T-helper 1 cell treated with Interleukin-12 subunit alpha and Interleukin-12 subunit beta and Interleukin-4 antibody, amounts not matched to agents 30 ng/mL and 1 ng/mL, for 36 hours (primary cell): ENCODE data around the gene AGTRAP. TPM values are rescaled to one million over a fixed set of nuclear protein-coding genes. Genes with fewer than 3 reads are reported as not detected.

Experiments used
- intact Hi-C: fragments of 100-400 bp; cut with micrococcal nuclease; formaldehyde crosslinking; loops from one replicate; pipeline ENCODE4 v1.15.1; 2024
- total RNA-seq: library from RNA; stranded (reverse); gene quantifications from 2 replicates; pipeline ENCODE4 v1.2.3, GENCODE V29; 2022

Gene AGTRAP
- total RNA-seq, 1 donor from 2014 or later: 49.4 TPM

DNA sequence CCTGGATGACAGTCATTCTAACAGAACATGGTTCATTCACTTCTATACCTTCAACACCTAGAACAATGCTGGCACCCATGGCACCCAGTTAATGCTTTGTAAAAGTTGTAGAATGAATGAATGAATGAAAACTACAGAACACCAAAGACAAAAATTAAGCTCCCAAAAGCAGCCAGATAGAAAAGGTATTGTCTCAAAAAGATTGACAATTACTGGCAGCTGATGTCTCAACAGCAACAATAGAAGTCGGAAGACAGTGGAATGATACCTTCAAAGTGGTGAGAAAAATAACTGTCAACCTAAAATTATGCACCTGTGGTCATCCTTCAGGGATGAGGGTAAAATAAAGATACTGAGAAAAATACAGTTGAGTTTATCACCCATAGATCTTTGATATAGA is 21.1 kb downstream of the AGTRAP start:
- intact Hi-C loops: no loop called here

DNA sequence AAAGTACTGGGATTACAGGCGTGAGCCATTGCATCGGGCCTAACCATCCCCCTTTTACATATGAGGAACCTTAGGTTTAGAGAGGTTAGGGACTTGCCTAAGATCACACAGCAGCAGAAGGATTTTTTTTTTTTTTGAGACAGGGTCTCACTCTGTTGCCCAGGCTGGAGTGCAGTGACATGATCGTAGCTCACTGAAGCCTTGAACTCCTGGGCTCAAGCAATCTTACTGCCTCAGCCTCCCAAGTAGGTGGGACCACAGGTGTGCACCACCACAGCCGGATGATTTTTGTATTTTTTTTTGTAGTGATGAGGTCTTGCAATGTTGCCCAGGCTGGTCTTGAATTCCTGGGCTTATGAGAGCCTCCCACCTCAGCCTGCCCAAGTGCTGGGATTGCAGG is 23.9 kb downstream of the AGTRAP start:
- intact Hi-C loops: no loop called here

DNA sequence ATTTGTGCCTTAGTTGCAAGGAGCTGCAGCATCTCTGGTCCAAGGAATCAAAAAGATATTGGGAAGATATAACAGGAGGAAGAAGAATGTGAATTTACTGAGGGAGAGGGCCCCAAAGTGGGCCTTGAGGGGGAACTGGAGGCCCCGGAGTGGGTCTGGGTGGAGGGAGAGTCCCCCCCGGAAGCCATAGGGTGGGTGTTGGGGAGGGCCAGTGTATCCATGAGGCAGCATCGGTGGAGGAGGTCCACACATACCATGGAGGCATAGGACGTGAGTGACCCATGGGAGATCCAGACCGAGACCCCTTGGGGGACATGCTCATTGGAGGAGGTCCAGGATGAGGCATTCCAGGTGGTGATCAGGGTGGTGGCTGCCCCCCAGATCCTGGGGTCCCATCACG is 25.3 kb downstream of the AGTRAP start:
- intact Hi-C loops: no loop called here

DNA sequence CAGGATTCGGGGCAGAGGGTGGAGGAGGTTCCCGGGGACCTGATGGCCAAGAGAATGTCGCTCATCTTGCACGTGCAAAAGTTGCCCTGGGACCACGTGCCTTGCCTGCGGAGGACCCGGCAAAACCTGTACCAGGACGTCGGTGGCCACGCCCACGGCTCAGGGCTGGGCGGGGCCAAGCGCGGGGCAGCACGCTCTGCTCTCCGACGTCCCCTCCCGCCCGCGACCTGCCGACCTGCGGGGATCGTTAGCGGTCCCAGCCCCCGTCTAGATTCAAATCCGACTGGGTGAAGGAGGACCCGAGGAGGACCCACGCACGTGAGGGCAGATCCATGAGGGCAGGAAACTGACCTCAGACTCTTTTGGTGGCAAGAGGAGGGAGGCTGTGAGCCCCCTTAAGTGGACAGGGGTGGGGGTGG is 26.1 kb downstream of the AGTRAP start, which contains the start of gene C1orf167:
Gene C1orf167, plus strand, starts transcription at position 206 of the 419 bp plus-strand sequence. CDS start 2,208 bp downstream, outside the sequence.
- intact Hi-C loops: no loop called here

DNA sequence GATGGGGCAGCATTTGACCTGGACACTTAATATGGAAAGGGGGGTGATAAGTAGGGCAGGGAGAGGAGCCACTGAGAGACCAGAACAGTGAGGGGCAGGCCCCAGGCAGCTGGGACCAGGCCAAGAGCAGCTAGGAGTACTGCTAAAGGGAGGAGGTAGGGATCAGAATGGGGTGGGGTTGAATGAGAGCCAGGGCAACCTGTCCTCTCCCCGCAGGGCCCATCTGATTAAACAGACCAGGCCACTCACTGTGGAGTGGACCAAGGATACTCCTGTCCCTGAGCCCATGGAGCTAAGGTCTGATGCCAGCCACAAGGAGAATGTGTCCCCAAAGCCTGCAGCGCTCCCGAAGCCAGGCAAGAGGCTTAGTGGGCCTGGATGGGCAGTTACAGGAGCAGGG is 28.2 kb downstream of the AGTRAP start:
- intact Hi-C loops: no loop called here

DNA sequence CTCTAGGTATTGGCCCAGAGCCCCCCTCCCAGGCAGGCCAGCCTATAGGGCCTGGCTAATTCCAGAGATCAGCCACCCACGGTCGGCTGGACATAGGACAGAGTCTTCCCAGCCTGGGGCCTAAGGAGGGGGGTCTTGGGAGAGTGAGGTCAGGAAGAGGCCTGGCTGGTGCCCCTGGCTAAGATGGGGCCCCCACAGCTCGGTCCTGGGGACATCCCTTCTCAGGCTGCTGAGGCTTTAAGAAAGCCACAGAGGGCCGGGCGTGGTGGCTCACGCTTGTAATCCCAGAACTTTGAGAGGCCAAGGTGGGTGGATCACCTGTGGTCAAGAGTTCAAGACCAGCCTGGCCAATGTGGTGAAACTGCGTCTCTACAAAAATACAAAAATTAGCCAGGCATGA is 28.6 kb downstream of the AGTRAP start:
- intact Hi-C loops: no loop called here

DNA sequence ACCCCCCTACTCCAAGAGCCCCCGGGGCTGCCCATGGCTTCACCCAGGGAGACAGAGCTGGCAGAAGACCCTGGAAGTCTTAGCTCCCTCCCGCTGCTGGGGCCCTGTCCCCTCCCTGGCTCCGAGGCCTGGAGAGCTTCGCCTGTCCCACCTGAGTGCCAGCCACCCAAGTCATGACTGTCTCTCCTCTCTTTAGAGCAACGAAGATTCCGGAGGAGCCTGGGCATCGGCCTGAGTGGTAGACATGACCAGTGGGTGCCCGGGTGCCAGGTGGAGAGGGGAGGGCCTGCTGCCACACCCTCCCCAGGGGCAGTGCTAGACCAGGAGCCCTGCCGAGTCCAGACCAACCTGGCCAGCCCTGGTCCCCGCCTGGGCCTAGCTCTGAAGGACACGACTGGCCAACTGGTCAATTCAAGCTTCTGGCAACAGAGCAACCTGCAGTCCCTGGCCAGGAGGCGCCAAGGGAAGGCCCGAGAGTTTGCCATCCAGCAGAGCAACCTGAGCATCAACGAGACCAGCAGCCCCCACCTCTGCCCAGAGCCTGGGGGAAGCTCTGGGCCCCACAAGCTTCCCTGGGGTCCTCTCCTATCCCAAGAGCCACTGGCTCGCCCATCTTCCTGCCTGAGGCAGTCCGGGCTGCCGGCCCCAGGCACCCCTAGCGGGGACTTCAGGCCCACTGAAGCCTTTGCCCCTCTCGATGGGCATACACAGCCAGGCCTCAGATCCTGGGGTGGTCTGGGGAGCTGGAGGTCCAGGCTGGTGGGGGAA is 29.9 kb downstream of the AGTRAP start:
- intact Hi-C loops: no loop called here

DNA sequence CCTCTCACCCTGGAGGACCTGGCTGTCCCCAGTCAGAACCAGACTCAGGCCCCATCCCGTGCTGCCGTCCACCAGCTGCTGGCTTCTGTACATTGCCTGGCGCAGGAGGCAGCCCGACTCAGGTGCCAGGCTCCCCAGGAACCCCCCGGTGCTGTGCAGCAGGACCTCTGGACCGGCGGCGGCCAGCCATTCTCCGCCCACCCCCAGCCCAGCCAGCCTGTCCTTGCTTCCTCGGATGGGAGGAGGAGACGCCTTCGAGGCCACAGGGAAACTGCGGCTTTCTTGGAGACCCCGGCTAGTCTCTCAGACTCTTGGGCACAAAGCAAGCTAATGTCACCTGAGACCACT is 30.5 kb downstream of the AGTRAP start:
- intact Hi-C loops: no loop called here

DNA sequence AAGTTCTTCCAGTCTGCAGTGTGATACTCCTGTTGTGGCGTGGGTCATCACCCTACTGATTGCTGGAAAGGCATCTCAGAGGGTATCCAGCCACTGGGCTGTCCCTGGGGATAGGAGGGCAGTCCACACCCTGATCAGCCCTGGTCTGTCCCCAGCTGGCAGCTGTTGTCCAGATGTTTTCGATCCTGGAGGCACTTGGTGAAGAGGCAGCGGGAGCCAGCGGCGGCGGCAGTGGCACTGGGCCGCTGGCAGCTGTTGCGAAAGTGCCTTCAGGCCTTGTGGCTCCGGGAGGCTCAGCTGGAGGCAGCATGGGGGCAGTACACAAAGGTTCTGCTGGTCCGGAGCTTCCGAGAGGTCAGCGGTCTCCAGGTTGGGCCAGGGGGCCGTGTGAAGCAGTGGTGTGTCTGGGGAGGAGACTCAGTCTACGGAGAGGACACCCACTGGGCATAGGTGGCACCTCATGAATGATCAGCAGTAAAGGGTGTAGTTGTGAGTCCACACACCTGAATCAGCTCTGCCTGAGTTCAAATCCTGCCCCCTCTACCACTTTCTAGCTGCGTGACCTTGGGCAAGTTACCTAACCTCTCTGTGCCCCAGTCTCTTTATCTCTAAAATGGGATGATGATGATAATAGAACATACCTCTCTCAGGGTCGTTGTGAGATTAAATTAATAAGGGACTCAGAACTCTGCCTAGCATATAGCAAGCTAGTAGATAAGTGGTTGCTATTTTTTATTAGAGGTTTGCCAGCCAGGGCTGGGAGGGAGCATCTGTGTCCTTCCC is 32.2 kb downstream of the AGTRAP start:
- intact Hi-C loops: no loop called here

DNA sequence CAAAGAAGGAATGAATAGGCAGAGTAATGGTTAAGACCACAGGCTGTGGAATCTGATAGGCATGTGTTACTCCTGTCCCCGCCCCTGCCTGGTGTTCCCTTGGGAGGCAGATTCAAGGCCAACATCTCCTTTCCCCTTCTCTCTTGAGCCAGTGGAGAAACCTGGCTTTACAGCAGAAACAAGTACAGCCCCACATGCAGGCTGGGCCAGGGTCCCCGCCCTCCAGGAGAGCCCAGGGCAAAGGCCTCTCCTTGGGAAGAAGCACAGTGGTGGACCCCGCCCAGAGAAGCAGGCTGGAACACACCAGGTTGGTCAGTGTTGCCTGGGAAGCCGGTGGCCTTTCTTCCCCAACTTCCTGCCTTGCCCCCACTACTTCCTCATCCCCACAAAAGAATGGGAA is 32.9 kb downstream of the AGTRAP start:
- intact Hi-C loops: no loop called here

DNA sequence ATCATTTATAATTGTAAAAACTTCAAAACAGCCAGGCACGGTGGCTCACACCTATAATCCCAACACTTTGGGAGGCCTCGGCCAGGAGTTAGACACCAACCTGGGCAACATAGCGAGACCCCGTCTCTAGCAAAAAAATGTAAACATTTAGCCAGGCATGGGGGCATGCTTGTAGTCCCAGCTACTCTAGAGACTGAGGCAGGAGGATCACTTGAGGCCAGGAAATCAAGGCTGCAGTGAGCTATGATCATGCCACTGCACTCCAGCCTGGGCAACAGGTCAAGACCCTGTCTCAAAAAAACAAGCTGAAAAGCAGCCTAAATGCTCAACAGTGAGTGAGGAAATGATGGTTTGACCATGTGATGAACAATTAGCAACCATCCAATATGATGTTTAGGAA is 33.3 kb downstream of the AGTRAP start:
- intact Hi-C loops: no loop called here

DNA sequence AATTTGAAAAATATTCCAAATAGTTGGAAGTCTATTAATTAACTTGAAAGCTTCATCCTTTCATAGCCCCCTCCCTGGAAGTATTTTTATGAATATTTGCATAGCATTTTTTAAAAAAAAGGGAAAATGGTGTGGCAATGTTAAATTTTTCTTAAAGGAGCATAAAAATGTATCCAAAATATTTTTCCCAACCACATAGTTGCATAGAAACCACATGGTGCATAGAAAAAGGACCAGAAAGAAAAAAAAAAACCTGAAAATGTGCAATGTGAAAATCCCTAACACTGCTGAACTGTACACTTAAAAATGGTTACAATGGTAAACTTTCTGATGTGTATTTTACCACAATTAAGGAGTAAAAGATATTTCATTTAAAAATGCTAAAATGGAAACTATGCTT is 34.1 kb downstream of the AGTRAP start:
- intact Hi-C loops: no loop called here

DNA sequence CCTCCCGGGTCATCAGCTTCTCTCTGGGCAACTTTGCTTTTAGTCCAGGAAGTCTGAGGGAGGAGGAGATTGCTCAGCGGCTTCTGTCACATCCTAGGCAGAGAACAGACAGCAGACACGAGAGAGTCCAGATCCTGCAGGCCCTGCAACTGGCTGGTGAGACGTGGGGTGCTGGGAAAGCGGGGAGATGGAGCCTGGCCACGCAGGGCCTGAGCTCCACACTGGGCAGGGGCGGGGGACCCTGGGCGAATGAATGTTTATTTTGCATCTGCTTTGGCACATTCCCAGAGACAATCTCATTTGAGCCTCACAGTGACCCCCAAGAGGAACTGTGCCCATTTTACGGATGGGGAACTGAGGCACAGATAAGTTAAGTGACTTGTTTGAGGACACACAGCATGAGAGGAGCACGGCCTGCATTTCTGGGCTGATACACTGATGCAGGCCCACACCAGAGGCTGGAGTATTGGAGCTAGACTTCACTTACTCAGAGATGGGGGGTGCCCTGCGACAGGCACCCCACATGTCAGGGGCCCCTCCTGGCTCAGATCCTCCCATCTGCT is 35.6 kb downstream of the AGTRAP start:
- intact Hi-C loops: no loop called here

DNA sequence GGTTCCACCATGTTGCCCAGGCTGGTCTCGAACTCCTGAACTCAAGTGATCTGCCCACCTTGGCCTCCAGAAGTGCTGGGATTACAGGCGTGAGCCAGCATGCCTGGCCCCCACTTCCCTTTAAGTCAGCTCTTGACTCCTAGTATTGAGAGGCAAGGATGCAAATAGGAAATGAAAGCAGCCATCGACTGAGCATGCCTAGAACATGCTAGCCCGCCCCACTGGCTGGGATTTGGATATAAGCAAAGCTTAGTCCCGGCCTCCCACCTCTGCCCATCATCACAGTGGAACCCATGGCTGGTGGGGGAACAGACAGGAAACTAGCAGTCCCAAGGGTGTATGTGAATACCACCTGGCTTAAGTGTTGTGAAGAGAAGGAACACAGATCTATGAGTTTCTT is 36.5 kb downstream of the AGTRAP start:
- intact Hi-C loops: no loop called here

DNA sequence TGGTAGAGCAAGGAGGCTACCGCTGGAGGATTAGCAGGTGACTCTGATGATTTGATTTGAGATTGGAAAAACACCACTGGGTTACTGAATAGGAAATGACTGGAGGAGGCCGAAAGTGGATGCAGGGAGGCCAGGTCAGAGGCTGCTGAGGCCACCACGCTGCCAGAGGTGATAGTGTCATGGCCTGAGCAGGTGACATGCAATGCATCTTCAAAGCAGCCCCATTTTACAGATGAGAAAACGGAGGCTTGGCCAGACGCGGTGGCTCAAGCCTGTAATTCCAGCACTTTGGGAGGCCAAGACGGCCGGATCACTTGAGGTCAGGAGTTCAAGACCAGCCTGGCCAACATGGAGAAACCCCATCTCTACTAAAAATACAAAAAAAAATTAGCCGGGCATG is 38.8 kb downstream of the AGTRAP start:
- intact Hi-C loops: no loop called here

DNA sequence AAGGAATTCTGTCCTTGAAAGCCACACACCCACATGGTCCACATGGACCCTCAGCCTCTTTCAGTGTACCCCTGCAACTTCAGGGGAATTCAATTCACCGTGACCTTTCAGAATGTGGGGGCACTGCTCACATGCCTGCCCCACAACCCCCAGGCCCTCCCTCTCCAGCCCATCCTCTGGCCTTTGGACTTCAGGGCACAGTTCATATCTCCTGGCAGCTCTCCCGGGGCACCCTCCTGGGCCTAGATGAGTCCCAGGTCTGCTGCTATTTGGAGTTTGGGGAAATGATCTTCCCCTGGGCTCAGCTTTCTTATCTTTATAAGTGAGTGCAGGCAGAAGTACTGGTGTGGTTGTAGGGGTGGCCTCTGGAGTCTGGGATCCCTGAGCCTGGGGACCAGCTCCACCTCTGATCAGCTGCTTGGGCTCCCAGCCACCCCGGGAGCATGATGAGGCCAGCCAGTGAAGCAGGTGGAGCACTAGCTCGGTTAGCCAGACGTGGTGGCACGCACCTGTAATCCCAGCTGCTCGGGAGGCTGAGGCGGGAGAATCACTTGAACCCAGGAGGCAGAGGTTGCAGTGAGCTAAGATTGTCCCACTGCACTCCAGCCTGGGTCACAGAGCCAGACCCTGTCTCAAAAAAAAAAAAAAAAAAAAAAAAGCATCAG is 41.9 kb downstream of the AGTRAP start:
- intact Hi-C loops: no loop called here

DNA sequence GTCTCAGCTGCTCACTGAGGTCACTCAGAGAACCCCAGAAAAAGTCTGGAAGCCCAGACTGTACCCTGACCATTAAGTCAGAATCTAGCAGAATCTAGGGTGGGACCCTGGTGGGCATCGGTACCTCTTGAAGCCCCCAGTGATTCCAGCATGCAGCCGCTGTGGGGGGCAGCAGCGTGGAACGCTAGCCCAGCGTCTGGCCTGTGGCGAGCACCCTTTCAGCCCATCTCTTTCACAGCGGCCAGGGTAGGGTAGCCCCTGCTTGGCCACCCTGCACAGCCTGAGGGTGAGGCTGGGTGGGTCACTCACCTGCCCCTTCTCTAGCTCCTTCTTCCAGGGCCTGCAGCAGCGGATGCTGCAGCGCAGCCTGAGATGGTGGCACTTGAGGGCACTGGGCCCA is 42.4 kb downstream of the AGTRAP start:
- intact Hi-C loops: no loop called here

DNA sequence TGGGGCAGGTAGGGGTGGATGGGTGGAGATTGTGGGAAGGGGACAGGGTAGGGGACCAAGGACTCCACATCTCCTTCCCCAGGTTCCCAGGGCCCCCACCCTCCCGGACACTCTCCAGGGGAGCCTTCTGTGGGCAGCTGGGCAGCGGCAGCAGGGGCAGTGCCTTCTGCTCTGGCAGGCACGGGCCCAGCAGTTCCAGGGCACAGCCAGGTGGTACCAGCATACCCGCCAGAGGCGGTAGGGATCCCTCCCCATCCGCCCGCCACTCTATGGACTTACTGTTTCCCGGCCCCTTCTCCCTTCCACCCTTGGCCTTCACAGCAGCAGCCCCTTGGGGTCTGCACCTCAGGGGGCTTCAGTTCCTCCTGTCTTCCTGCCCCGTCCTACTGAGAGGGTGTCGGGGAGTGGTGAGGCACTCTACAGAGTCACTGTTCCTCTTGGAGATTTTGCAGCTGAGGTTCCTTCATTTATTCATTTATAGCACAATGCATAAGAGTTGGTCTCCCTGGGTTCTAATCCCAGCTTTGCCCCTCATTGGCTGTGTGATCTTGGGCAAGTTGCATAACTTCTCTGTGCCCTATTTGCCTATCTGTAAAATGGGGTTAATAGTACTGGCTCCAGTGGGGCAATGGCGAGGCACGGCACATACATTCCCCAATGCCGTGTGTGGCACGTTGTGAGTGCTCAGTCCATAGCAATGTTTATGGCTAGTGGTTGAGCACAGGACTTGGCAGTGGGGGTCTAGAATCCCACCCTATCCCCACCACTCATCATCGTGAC is 43.1 kb downstream of the AGTRAP start:
- intact Hi-C loops: no loop called here

DNA sequence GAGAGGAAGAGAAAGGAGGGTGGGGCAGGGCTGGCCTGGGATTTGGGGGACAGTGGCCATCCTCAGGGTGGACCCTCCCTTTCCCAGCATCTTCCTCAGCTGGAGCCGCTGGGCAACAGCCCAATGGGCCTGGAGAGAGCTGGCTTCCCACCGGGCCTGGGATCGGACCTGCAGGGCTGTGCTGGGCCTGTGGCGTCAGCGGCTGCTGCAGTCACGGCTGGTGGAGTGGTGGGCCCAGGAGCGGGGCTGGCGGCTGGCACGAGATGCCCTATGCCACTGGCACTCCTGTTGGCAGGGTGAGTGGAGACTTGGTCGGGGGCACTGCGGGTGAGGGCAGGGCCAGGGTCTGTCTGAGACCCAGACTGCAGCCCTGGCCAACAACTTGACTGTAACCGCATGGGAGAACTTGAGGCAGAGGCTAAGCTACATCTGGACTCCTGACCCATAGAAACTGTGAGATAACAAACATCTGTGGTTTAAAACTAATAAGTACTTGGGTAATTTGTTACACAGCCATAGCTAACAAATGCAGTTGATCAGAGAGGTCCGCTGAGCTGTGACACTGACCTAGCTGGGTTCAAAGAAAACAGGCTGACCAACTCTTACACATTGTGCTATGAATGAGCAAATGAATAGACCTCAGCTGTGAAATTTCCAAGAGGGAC is 43.9 kb downstream of the AGTRAP start:
- intact Hi-C loops: no loop called here

DNA sequence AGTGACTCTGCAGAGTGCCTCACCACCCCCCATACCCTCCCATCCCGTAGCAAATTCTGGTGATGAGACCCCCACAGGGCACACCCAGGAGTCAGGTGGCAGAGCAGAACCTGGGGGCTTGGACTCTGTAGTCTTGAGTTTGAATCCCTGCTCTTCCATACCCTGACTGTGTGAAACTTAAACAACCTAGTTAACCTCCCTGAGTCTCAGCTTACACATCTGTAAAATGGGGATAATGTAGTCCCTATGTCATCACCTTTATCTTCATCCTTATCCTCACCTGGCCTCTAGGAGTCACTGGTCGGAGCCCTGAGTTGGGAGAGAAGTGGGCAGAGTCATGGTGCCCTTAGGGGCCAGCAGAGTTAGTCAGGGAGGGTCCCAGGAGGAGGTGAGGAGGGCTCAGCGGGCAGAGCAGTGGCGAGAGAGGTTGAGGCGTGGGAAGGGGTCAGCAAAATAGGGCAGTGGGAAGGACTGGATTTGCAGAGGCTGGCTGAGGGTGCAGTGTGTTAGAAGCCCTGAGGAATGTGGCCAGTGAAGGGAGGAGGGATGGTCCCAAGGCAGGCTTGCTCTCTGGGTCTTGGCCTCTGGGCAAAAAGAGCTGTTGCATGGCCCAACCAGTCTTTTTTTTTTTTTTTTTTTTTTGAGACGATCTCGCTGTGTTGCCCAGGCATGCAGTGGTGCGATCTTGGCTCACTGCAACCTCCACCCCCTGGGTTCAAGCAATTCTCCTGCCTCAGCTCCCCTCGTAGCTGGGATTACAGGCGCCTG is 44.6 kb downstream of the AGTRAP start:
- intact Hi-C loops: no loop called here
